HG02610 (cell line): ENCODE measurements around the gene SPEF1.

Experiments used
- ATAC-seq: cut with Tn5 transposase; IDR thresholded peaks from one replicate; pipeline ENCODE4 v1.9.1; 2021; ENCODE audit warnings: mild to moderate bottlenecking, moderate library complexity; ENCODE audit not compliant: unreplicated experiment

The SPEF1 gene

DNA sequence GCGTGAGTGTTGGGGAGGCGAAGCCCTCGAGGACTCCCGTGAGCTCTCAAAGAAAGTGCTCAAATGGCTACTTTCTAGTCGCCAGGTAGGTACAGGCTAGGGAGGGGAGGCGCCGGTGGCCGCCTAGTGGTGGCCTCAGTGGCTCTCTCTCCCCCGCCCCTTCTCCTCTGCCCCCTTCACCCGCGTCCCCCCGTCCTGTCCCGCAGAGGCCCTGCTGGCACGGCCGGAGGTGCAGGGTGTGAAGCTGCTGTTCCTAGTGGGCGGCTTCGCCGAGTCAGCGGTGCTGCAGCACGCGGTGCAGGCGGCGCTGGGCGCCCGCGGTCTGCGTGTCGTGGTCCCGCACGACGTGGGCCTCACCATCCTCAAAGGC, 30.0 kb downstream of the SPEF1 start:
- no peak for ATAC-seq

DNA sequence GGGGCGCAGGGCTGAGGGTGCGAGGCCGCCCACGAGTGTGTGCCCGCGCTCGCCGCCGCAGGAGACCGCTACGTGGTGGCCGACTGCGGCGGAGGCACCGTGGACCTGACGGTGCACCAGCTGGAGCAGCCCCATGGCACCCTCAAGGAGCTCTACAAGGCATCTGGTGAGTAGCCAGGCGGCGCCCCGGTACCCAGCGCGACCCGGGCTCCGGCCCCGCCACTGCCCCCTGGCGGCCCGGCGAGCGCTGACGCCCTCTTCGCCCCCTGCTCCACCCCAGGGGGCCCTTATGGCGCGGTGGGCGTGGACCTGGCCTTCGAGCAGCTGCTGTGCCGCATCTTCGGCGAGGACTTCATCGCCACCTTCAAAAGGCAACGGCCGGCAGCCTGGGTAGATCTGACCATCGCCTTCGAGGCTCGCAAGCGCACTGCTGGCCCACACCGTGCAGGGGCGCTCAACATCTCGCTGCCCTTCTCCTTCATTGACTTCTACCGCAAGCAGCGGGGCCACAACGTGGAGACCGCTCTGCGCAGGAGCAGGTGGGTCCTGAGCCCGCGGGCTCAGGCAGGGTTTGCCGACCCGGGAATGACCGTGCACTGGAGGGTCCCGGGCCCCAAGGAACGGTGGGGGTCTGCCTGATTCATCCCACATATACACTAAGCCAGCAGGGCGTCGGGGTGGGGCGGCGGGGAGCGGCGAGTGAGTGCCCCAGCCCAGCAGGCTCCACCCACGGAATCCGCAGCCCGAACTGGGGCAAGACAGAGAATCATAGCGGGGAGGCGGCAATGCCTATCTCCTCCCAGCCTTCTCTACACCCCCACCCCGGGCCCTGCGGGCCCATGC, 31.3 kb downstream of the SPEF1 start:
- no peak for ATAC-seq

DNA sequence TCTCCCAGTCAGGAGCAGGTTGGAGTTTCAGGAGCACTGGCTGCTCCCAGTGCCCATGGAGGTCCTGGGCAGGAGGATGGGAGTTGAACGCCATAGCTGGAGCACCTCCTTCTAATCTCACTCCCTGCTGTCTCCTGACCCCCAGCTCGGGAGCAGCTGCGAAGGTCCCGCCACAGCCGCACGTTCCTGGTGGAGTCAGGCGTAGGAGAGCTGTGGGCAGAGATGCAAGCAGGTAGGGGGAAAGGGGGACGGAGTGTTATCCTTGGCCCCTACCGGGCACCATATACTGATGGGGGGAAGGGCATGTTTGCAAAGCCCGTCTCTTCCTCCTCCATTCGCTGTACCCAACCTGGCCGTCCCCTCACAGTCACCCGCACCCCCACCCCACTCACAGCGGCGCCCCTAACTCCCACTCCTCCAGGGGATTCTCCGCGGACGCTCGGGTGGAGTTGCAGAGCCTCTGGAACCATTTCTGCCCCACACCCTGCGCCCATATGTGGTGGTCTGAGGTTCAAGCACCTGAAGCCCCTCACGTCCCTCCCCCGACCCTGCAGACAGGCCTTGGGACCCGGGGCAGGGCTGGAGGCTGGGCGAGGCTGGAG, 32.1 kb downstream of the SPEF1 start:
- no peak for ATAC-seq

DNA sequence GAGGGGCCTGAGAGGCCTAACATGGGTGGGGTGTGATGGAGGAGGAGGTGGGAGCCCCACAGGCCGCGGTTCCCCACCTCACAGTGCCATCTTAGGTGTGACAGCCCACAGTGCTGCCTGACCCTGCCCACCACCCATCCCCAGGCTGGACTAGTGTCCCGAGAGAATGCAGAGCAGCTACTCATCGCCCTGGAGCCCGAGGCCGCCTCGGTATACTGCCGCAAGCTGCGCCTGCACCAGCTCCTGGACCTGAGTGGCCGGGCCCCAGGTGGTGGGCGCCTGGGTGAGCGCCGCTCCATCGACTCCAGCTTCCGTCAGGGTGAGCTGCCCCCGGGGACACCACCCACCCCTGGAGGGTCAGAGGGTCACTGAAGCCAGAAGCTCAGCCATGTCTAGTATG, 33.2 kb downstream of the SPEF1 start:
- no peak for ATAC-seq

DNA sequence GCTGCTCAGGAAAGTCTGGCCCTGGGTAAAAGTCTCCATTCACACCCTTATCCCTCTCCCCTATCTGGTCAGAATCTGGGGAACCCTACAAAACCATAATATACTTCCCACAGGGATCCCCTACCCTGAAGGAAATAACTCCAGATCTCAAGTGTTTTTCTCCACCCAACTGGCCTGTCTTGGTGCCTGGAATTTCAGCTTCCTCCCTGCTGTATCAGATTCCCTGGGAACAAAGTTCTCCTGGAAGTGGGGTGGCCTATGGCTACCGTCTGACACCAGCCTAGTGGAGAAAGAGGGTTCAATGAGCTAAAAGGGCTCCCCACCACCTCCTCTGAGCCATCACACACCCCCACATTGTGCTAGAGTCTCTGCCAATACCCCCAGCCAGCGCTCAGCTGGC, 33.8 kb downstream of the SPEF1 start:
- ATAC-seq = no peak

DNA sequence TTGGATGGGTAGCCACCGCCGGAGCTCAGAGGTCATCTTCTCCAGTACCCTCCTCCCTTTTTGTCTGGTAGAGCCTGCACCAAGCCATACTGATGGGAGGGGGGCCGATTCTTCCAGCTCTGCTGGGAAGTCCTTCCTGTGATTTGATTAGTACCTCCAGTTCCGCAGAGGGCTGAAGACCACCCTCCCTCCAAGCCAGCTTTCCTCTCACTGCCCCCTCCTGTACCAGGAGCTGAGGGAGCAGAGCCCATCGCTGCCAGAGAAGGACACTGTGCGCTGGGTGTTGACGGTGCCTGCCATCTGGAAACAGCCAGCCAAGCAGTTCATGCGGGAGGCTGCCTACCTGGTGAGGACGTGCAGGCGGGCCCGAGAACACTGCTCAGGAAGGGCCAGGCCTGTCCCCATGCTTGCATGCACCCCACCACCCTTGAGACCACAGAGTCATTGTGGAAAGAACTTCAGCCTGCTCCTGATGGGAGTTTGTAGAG, 35.5 kb downstream of the SPEF1 start:
- no peak for ATAC-seq

DNA sequence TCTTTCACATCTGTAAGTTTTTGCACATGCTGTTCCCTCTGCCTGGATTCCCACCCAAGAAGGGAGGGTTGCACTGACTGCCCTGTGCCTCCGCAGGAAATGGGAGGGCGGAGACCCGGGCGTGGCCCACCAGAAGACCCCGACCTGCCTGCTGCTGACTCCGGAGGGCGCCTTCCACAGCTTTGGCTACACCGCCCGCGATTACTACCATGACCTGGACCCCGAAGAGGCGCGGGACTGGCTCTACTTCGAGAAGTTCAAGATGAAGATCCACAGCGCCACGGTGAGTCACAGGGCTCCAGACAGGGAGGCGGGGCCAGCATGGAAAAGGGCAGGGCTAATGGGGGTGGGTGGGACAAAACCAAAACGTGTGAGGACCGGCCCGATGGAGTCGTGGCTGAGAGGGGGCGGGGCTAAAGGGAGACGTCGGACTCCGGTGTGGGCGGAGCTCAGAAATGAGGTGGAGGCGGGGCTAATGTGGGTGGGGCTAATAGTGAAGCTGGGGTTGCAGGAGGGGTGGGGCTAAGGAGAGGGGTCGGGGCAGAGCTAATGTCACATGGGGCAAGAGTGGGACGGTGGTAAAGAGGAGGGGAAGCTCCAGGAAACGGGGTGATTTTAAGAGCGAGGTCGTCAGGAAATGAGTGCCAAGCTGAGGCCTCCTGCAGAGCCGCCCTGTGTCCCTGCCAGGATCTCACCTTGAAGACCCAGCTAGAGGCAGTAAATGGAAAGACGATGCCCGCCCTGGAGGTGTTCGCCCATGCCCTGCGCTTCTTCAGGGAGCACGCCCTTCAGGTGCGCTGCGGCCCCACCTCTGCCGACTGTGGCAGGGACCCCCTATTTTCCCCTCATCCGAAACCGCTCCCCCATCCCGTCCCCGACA, 36.2 kb downstream of the SPEF1 start:
- no peak for ATAC-seq

DNA sequence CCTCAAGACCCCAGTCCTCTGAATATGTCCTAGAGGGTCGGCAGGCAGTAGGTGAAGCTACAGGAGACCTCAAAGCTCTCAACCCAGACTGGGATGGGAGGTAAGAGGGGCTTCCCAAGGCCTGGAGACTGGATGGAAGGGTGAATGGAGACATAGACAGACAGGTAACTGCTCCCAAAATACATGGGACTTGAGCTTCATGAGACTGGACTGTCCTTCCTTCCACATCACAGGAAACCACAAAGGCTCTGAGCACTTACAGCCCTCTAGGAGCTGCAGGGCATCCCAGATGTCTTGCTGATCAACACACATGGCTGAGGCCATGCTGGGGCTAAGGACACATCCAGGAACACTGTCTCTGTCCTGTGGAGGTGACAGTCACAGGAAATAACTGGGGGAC, 37.2 kb downstream of the SPEF1 start:
- no peak for ATAC-seq

DNA sequence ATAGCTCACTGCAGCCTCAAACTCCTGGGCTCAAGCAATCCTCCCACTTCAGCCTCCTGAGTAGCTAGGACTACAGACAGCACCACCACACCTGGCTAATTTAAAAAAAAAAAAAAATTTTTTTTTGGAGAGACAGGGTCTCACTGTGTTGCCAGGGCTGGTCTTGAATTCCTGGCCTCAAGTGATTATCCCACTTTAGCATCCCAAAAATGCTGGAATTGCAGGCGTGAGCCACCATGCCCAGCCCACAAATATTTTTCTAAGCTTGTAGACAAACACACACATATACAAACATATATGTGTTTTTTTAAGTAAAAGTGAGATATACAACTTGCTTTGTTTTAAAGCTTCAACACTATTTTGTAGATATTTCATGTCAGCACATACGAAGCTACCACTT, 38.0 kb downstream of the SPEF1 start:
- ATAC-seq = no peak

DNA sequence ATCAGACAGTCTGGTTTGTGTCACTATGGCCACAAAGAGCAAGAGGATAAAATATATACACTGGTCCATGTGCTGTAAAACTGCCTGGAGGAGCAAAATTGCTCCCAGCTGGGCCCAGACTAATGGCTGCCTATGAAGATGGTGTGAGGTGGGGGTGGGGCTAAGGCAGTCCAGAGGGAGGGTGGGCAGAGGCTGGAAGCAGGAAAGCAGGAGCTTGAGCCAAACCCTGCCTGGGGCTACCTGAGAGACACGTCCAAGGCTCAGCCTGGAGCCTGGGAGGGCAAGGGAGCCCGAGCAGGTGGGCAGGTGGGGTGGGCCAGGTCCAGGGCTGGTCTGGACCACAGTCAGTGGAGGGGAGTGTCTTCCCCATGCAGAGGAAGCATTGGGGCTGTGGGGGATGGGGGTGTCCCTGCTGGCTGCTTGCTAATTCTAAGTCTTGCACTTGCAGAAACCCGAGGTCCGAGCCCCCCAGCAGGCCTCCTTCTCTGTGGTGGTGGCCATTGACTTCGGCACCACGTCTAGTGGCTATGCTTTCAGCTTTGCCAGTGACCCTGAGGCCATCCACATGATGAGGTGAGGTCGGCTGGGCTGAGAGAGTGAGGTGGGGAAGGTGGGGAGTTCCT, 39.3 kb downstream of the SPEF1 start:
- ATAC-seq = no peak

DNA sequence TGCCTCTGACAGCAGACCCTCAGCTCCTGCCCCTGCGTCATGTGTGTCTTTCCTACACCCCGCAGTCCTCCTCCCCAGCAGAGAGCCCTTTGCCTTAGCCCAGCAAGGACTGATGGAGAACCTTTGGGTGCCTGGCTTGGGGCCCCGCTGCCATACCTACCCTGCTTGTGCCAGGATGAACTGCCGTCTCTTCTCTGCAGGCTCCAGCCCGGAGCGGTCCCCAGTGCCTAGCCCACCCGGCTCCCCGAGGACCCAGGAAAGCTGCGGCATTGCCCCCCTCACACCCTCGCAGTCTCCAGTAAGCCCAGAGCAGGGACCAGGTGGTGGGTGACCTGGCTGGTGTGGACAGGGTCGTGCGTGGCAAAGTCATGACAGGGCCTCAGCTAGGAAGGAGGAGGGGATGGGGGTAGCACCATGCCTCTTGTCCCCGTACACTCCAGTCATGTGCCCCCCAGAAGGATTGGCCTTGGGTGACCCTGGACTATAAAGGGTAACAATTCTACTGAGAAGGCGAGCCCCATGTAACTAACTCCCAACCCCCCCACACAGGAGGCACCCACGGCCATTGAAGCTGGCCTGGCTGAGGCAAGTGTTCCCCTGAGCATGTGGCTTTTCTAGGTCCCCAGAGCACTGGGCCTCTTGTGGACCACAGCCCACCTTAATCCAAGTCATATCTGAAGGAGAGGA, 40.5 kb downstream of the SPEF1 start:
- ATAC-seq = no peak

DNA sequence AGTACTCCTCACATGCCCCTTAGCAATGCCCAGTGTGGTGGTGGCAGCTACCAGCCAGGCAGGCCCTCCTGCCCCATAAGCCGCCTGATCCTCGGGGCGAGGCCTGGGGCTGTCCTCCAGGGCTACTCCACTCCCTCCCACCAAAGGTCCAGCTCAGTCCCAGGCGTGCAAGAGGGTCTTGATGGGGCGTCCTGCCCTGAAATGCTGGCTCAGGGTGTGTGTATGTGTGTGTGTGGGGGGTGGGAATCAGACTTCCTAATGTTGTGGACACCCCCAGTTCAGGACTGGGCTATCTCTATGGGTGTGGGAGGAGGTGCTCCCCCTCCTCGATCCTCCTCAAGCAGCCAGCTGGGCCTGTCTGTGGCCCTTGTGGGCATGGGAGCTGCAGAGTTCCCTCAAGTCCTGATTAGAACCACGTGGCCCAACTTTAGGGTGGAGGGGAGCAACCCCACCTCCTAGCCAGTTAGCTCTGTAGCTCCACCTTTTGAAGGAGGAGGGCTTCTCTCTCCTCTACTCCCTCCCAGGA, 41.3 kb downstream of the SPEF1 start:
- no peak for ATAC-seq

DNA sequence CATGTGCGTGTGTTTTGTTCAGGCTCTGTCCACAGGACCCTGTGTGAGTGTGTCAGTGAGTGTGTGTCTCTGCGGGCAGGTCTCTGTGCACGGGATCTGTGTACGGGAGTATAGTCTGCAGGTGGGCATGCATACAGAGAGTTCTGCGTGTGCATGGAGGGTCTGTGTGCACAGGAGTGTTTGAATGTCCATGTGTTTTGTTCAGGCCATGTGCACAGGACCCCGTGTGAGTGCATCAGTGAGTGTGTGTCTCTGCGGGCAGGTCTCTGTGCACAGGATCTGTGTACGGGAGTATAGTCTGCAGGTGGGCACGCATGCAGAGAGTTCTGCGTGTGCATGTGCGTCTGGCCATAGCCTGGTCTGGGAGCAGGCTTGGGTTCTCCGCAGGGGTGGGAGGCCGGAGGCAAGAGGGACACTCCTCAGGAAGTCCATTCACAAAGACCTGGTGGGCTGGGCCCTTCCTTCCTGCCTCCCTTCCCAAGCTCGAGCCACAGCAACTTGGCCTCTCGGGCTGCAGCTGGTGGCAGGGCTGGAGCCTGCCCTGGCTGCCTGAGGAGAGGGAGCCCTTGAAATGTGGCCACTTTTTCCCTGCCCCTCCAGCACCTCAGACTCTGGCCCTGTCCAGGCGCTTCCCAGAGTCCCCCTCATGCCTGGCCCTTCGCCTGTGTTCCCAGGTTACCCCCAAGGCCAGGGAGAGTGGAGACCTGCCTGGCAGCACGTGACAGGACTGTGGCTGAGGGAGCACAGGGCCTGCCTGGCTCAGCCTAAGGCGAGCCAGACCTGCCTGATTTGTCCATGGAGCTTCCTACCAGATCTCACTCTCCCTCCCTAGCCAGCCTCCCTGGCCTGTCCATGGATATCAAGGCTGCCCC, 42.0 kb downstream of the SPEF1 start:
- ATAC-seq = no peak

DNA sequence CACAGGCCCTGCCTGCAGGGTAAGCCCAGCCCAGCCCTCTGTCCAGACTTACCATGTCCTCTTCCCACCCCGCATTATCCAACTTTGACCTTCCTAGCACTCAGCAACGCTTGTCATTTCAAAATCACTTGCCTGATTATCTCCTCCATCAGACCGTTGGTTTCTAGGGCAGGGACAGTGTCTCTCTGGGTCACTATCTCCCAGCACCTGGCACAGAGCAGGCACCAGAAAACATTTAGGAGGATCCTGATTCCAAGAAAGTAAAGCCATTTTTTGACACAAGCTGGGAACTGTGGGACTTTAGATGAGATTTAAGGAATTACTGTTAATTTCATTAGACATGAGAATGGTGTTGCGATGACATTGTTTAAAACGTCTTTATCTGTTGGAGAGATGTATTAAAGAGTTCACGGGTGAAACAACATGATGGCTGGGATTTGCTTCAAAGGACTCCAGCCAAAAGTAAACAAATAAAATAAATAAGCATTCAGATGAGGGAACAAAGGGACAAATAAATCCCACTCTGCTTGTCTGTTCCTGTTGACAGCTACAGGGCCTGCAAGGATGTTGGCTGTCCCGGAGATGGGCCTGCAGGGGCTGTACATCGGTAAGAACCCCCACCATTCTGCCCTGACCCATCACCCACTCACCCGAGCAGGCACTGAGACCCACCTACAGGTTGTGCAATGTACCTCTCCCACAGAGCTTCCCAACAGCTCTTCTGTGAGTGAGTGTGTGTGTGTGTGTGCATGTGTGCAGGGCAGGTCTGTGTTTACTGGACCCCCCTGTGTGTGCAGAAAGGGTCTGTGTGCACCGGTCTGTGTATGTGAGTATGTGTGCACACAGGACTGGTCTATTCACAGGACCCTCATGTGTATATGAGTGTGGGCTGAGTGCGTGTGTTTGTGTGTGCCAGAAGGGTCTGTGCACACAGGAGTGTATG, 42.9 kb downstream of the SPEF1 start:
- no peak for ATAC-seq

DNA sequence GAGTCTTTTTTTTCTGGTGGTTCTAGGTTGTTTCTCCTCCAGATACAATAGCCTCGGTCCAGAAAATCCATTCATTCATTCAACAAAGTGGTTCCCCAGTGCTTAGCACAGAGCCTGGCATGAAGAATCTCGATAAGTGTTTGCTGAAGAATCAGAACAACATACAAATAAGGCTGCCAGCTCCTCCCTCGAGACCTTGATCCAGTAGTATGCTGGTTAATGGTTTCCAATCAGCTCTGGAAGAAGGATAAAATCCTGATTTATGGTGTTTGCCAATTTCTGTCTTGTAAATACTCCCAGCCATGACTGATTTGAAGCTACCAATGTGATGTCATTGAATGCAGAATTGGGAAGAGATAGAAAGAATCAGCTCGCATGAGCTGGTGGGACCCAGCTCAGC, 45.5 kb downstream of the SPEF1 start:
- ATAC-seq = no peak

DNA sequence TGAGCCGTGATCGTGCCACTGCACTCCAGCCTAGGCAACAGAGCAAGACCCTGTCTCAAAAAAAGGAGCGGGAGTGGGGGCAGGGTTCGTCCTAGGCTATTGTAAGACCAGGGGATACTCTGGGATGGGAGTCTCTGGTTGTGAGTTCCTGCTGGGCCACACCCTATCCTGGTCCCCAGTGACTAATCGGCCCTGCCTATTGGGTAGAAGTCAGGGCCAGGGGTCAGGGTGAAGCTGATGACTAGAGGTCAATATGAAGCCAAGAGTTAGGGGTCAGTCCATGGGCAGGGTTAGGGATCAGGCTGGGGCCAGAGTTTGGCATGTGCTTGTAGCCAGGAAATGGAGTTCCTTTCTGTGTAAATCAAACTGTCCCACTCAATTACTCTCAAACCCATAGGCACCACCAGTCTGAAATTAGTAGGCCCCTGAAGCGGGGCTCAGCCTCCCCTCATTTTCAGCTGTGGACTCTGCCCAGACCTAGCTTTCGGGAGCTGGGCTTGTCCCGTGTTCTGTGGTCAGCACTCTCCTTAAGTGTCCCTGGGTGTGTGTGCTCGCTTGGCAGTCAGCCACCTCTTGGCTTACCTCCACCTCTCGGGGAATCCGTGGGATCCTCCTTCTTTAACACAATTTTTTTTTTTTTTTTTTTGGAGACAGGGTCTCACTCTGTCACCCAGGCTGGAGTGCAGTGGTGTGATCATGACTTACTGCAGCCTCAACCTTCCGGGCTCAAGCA, 47.0 kb downstream of the SPEF1 start:
- ATAC-seq = no peak

DNA sequence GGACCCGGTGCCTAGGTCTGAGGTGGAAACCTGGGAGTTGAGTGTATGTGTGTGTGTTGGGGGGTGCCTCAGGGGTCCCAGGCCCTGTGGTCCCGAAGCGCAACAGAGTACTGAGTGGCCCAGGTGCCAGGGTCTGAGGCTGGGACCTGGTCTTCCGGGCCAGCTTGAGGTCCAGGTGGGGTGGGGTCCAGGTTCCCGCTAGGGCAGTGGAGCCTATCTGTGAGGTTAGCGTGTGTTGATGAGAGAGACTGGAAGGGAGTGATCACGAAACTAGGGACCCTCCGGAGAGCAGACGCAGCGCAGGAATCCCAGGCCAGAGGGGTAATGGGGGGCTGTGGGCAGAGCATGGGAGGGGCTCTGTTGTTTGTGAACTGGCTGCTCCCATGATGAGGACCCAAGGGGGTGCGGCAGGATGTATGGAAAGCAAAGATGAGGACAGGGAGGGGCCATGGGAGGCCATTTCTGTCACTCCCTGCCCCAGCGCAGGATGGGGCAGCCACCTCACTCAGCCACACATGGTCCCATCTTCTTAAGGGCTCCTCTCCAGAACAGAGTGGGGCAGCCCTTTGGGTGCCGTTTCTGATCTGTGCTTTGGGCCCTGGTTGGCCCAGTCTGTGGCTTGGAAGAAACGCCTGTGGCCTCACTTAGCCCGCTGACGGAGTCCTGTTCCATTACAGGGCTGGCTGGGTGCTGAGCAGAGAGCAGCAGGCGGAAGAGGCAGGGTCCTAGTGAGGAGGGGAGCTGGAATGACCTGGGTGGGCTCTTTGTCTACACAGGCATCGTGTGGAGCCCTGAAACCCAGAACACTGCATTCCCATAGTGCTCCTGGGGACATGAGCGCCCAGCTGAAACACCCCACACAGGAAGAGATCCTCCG, 47.9 kb downstream of the SPEF1 start:
- no peak for ATAC-seq
